Measurements from ENCODE around the gene ARL1.
A peak's percentile ranks its signal among the peaks of the same experiment; 100 is the strongest.
"Not testable (repeated sequence)": the region's sequence is repeated elsewhere in the genome, so short reads cannot be mapped to it uniquely, and the experiment has no call there.

Gene ARL1

GRCh38 chr12:101407436-101408345 lies at the start of gene ARL1:
ARL1 (minus strand) TSS chr12:101407772; CDS start chr12:101407645, 127 bp downstream.
- peak; percentile 51 for DNase-seq (ENCODE audit: low read depth)

GRCh38 chr12:101455685-101456084 lies 48.1 kb upstream of the ARL1 start:
- no peak for DNase-seq (ENCODE audit: low read depth)

- DNase-seq (ENCODE audit: low read depth) = no peak
Observed at GRCh38 chr12:101441461-101442224, 34.1 kb upstream of the ARL1 start.

GRCh38 chr12:101439236-101439635 lies 31.7 kb upstream of the ARL1 start:
- DNase-seq (ENCODE audit: low read depth) = no peak

GRCh38 chr12:101436136-101436535 lies 28.6 kb upstream of the ARL1 start:
- DNase-seq (ENCODE audit: low read depth) = no peak

GRCh38 chr12:101430456-101430855 lies 22.9 kb upstream of the ARL1 start:
- DNase-seq (ENCODE audit: low read depth) = no peak

GRCh38 chr12:101424620-101425019 lies 17.0 kb upstream of the ARL1 start:
- no peak for DNase-seq (ENCODE audit: low read depth)

GRCh38 chr12:101422066-101422465 lies 14.5 kb upstream of the ARL1 start:
- DNase-seq (ENCODE audit: low read depth) = not testable (repeated sequence)

GRCh38 chr12:101415228-101415627 lies 7.7 kb upstream of the ARL1 start:
- no peak for DNase-seq (ENCODE audit: low read depth)

GRCh38 chr12:101414533-101415119 lies 7.1 kb upstream of the ARL1 start:
- DNase-seq (ENCODE audit: low read depth) = no peak

- DNase-seq (ENCODE audit: low read depth) = not testable (repeated sequence)
Observed at GRCh38 chr12:101410169-101410568, 2.6 kb upstream of the ARL1 start.

- DNase-seq (ENCODE audit: low read depth) = no peak
Observed at GRCh38 chr12:101407049-101407435, 530 bp downstream of the ARL1 start.

GRCh38 chr12:101391181-101391580 lies 16.4 kb downstream of the ARL1 start:
- not testable (repeated sequence) for DNase-seq (ENCODE audit: low read depth)

- DNase-seq (ENCODE audit: low read depth) = no peak
Observed at GRCh38 chr12:101379149-101379548, 28.4 kb downstream of the ARL1 start.

- DNase-seq (ENCODE audit: low read depth) = no peak
Observed at GRCh38 chr12:101375573-101375972, 32.0 kb downstream of the ARL1 start.

GRCh38 chr12:101372431-101372830 lies 35.1 kb downstream of the ARL1 start:
- no peak for DNase-seq (ENCODE audit: low read depth)

GRCh38 chr12:101368016-101368415 lies 39.6 kb downstream of the ARL1 start:
- DNase-seq (ENCODE audit: low read depth) = no peak

- no peak for DNase-seq (ENCODE audit: low read depth)
Observed at GRCh38 chr12:101361455-101361854, 46.1 kb downstream of the ARL1 start.

- no peak for DNase-seq (ENCODE audit: low read depth)
Observed at GRCh38 chr12:101356794-101357193, 50.8 kb downstream of the ARL1 start.

GRCh38 chr12:101351682-101352081 lies 55.9 kb downstream of the ARL1 start:
- no peak for DNase-seq (ENCODE audit: low read depth)

- DNase-seq (ENCODE audit: low read depth) = no peak
Observed at GRCh38 chr12:101343893-101344292, 63.7 kb downstream of the ARL1 start.

Data from T-helper 22 cell (primary cell).